Retina (tissue), 1 donor: ENCODE data around the gene LY6G5C.
A peak's percentile ranks its signal among the peaks of the same experiment; 100 is the strongest.

Experiments
- DNase-seq: peaks from one replicate; pipeline ENCODE4 v3.0.0-alpha.2; 2016

LY6G5C gene

GRCh38 chr6:31680226-31681134, at the start of gene LY6G5C:
Gene LY6G5C (minus strand): TSS chr6:31681067. CDS start chr6:31680373, 694 bp downstream.
- peak; percentile 92 for DNase-seq

GRCh38 chr6:31729979-31730630, 49.2 kb upstream of the LY6G5C start:
- DNase-seq: peak; percentile 97

GRCh38 chr6:31729515-31729978, 48.7 kb upstream of the LY6G5C start:
- peak; percentile 96 for DNase-seq

GRCh38 chr6:31728767-31729514, 48.1 kb upstream of the LY6G5C start, which contains the start of gene DDAH2:
Gene DDAH2 (minus strand): TSS chr6:31729299. CDS start chr6:31729161, 138 bp downstream.
- DNase-seq: peak; percentile 28

- no peak for DNase-seq
These were observed 47.1 kb upstream of the LY6G5C start for GRCh38 chr6:31727717-31728671.

- DNase-seq: no peak
These were observed 46.3 kb upstream of the LY6G5C start for GRCh38 chr6:31727034-31727716.

GRCh38 chr6:31725502-31726350, 44.9 kb upstream of the LY6G5C start:
- DNase-seq: no peak

GRCh38 chr6:31723980-31724691, 43.3 kb upstream of the LY6G5C start:
- no peak for DNase-seq

- no peak for DNase-seq
These were observed 42.5 kb upstream of the LY6G5C start, which contains the start of gene MPIG6B for GRCh38 chr6:31723245-31723979. Gene MPIG6B (plus strand): TSS chr6:31723373. CDS start chr6:31723384, 11 bp downstream.

- DNase-seq: no peak
These were observed 41.3 kb upstream of the LY6G5C start for GRCh38 chr6:31722173-31722572.

GRCh38 chr6:31721351-31722020, 40.6 kb upstream of the LY6G5C start, which contains the start of gene LY6G6C:
Gene LY6G6C (minus strand): TSS chr6:31721746. CDS start chr6:31721679, 67 bp downstream.
- no peak for DNase-seq

- DNase-seq: no peak
These were observed 39.4 kb upstream of the LY6G5C start for GRCh38 chr6:31720196-31720770.

- no peak for DNase-seq
These were observed 38.1 kb upstream of the LY6G5C start for GRCh38 chr6:31719001-31719400.

GRCh38 chr6:31718265-31718664, 37.4 kb upstream of the LY6G5C start:
- DNase-seq: no peak

GRCh38 chr6:31717499-31718222, 36.8 kb upstream of the LY6G5C start:
- no peak for DNase-seq

- no peak for DNase-seq
These were observed 34.4 kb upstream of the LY6G5C start, which contains the start of gene LY6G6D for GRCh38 chr6:31715022-31715958. Gene LY6G6D (plus strand): TSS chr6:31715348. CDS start chr6:31715356, 8 bp downstream.
